Measurements from ENCODE around the gene NFXL1.

- no peak for TF ChIP-seq TAF1 (IDR thresholded peaks at IDR 0.05; ENCODE audit: low read depth, low read length)
- no peak for TF ChIP-seq POLR2AphosphoS5 (IDR thresholded peaks at IDR 0.05; ENCODE audit: low read depth, low read length)
- TF ChIP-seq PAX5 (IDR thresholded peaks at IDR 0.05; ENCODE audit: insufficient read depth, low read length, severe bottlenecking): no peak
These were observed 1.1 kb downstream of the NFXL1 start for GRCh38 chr4:47913330-47913729.

Measured in GM12891 (cell line).